ENCODE data around the gene SSR2.

DNA sequence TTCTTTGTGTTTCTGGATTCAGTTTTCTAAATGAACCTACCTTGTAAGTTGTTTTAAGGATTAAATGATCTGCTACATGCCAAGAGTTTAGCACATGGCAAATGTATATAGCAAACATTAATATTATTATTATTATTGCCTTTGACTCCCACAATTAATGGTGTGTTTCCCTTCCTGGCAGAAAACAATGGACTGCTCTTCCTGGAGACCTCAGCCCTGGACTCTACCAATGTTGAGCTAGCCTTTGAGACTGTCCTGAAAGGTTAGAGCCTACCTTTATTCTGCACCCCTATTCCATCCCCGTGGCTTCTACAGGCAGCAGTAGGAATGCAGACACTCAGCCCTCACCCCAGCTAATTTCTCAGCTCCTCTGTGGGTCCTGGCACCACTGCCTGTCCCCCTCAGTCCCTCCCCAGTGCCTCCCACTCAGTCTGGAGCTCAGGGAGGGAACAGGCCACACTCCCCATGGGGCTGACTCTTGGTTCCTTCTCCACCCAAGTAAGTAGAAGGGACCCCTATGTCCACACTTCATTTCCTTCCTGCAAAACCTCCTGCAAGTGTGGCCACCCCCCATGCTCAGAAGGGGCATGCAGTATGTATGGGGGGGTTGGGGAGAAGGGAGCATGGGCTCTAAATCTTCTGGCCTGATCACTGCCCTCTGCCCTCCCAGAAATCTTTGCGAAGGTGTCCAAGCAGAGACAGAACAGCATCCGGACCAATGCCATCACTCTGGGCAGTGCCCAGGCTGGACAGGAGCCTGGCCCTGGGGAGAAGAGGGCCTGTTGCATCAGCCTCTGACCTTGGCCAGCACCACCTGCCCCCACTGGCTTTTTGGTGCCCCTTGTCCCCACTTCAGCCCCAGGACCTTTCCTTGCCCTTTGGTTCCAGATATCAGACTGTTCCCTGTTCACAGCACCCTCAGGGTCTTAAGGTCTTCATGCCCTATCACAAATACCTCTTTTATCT lies 49.0 kb upstream of the SSR2 start:
- TF ChIP-seq, protein P1, sequence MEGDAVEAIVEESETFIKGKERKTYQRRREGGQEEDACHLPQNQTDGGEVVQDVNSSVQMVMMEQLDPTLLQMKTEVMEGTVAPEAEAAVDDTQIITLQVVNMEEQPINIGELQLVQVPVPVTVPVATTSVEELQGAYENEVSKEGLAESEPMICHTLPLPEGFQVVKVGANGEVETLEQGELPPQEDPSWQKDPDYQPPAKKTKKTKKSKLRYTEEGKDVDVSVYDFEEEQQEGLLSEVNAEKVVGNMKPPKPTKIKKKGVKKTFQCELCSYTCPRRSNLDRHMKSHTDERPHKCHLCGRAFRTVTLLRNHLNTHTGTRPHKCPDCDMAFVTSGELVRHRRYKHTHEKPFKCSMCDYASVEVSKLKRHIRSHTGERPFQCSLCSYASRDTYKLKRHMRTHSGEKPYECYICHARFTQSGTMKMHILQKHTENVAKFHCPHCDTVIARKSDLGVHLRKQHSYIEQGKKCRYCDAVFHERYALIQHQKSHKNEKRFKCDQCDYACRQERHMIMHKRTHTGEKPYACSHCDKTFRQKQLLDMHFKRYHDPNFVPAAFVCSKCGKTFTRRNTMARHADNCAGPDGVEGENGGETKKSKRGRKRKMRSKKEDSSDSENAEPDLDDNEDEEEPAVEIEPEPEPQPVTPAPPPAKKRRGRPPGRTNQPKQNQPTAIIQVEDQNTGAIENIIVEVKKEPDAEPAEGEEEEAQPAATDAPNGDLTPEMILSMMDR (IDR thresholded peaks at IDR 0.05) = no peak
- TF ChIP-seq POLR2A (IDR thresholded peaks at IDR 0.05) = no peak
